Epithelial cell of umbilical artery (primary cell): ENCODE results near the gene CIB2. TPM values are rescaled to one million over a fixed set of nuclear protein-coding genes. Genes with fewer than 3 reads are reported as not detected.

Experiments
- total RNA-seq: library from RNA; depleted of rRNA; stranded (reverse); fragments of >200 nt; gene quantifications from 2 replicates; pipeline ENCODE4 v1.2.3, GENCODE V29; 2014

Gene CIB2
- total RNA-seq: 2.0 and 2.6 TPM in 2 replicates

GRCh38 chr15:78131295-78132061 is at the start of gene CIB2:
Gene CIB2, minus strand, starts transcription at chr15:78131445. Its CDS starts 230 bp downstream, at chr15:78131215.

GRCh38 chr15:78149068-78149804 is 18.0 kb upstream of the CIB2 start, which contains the start of gene IDH3A:
Gene IDH3A, plus strand, starts transcription at chr15:78149362. Its CDS starts 42 bp downstream, at chr15:78149404.

GRCh38 chr15:78092261-78093041 is 38.8 kb downstream of the CIB2 start, which contains the start of gene SH2D7:
Gene SH2D7, plus strand, starts transcription at chr15:78092561. Its CDS starts 24 bp downstream, at chr15:78092585.

GRCh38 chr15:78077053-78077870 is 54.0 kb downstream of the CIB2 start, which contains the start of gene TBC1D2B:
Gene TBC1D2B, minus strand, starts transcription at chr15:78077711. Its CDS starts 59 bp downstream, at chr15:78077652.

Other genes with a start within 250 kb of the CIB2 start
- gene TBC1D2B, start 53.7 kb downstream of the CIB2 start, total RNA-seq: 21.4 and 27.5 TPM in 2 replicates
- gene SH2D7, start 38.9 kb downstream of the CIB2 start, total RNA-seq: not detected in 2 replicates
- 38.0 and 122 TPM in 2 replicates for gene IDH3A, start 17.9 kb upstream of the CIB2 start, total RNA-seq
- gene ACSBG1, start 103.1 kb upstream of the CIB2 start, total RNA-seq: under 0.01 TPM in 1 of 2 replicates, not detected in the other
- gene DNAJA4, start 133.1 kb upstream of the CIB2 start, total RNA-seq: 5.2 and 8.8 TPM in 2 replicates
- gene SKIC8, start 168.2 kb upstream of the CIB2 start, total RNA-seq: 120 and 160 TPM in 2 replicates
- gene CRABP1, start 208.9 kb upstream of the CIB2 start, total RNA-seq: not detected in 2 replicates